ENCODE data around the gene RAB25.

GRCh38 chr1:156077430-156077760 lies 16.4 kb downstream of the RAB25 start:
- TF ChIP-seq, protein P1, sequence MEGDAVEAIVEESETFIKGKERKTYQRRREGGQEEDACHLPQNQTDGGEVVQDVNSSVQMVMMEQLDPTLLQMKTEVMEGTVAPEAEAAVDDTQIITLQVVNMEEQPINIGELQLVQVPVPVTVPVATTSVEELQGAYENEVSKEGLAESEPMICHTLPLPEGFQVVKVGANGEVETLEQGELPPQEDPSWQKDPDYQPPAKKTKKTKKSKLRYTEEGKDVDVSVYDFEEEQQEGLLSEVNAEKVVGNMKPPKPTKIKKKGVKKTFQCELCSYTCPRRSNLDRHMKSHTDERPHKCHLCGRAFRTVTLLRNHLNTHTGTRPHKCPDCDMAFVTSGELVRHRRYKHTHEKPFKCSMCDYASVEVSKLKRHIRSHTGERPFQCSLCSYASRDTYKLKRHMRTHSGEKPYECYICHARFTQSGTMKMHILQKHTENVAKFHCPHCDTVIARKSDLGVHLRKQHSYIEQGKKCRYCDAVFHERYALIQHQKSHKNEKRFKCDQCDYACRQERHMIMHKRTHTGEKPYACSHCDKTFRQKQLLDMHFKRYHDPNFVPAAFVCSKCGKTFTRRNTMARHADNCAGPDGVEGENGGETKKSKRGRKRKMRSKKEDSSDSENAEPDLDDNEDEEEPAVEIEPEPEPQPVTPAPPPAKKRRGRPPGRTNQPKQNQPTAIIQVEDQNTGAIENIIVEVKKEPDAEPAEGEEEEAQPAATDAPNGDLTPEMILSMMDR (IDR thresholded peaks at IDR 0.05) = no peak
- no peak for TF ChIP-seq POLR2A (IDR thresholded peaks at IDR 0.05)

Data from tibial nerve (tissue), 3 donors.